HepG2 (cell line): ENCODE results near the gene SDCCAG8. TPM values are rescaled to one million over a fixed set of nuclear protein-coding genes. Genes with fewer than 3 reads are reported as not detected.
A peak's percentile ranks its signal among the peaks of the same experiment; 100 is the strongest.

Source experiments
- ARID5B ChIP-seq: IDR thresholded peaks from 2 replicates; pipeline ENCODE4 v1.4.0; 2020; ENCODE audit warnings: mild to moderate bottlenecking, missing genetic modification reagents
- ATM ChIP-seq: fragments of 450-650 bp; IDR thresholded peaks from 2 replicates; pipeline ENCODE4 v1.7.1; 2017; ENCODE audit warnings: mild to moderate bottlenecking, borderline replicate concordance
- CREBL2 ChIP-seq: sonication (generic); formaldehyde crosslinking; IDR thresholded peaks from 2 replicates; pipeline ENCODE4 v1.8.1; 2023; ENCODE audit warnings: missing genetic modification reagents, mild to moderate bottlenecking, borderline replicate concordance
- CSRNP1 ChIP-seq: sonication (generic); formaldehyde crosslinking; IDR thresholded peaks from 2 replicates; pipeline ENCODE4 v1.8.1; 2023; ENCODE audit warnings: mild to moderate bottlenecking, missing genetic modification reagents
- GFI1 ChIP-seq: sonication (generic); formaldehyde crosslinking; IDR thresholded peaks from 2 replicates; pipeline ENCODE4 v1.5.0; 2020; ENCODE audit warnings: missing genetic modification reagents, mild to moderate bottlenecking, borderline replicate concordance
- HIVEP1 ChIP-seq: sonication (generic); formaldehyde crosslinking; IDR thresholded peaks from 2 replicates; pipeline ENCODE4 v1.4.0; 2020; ENCODE audit warnings: mild to moderate bottlenecking, missing genetic modification reagents
- HNRNPH1 ChIP-seq: fragments of 200-400 bp; formaldehyde crosslinking; optimal IDR thresholded peaks from 2 replicates; pipeline ENCODE3; 2017; ENCODE audit warnings: mild to moderate bottlenecking, low read depth, low read length
- KMT2B ChIP-seq: IDR thresholded peaks from 2 replicates; pipeline ENCODE4 v1.6.1; 2016; ENCODE audit warnings: missing genetic modification reagents, missing compliant biosample characterization
- LCORL ChIP-seq, 2 experiments: fragments of 450-650 bp in 1 of 2; sonication (generic) in 1 of 2; formaldehyde crosslinking in 1 of 2; IDR thresholded peaks; 2 replicates each; pipeline versions ENCODE4 v1.5.0 to v1.6.1; 2017 to 2020; ENCODE audit warnings: antibody characterized with exemption in 1 of 2, missing genetic modification reagents in 1 of 2
- MYC ChIP-seq: sonication (generic); formaldehyde crosslinking; IDR thresholded peaks from 2 replicates; pipeline ENCODE4 v1.9.0; 2021; ENCODE audit warnings: missing genetic modification reagents, borderline replicate concordance
- NFKBIZ ChIP-seq: IDR thresholded peaks from 2 replicates; pipeline ENCODE4 v1.6.1; 2018; ENCODE audit warnings: missing genetic modification reagents, missing compliant biosample characterization
- PITX1 ChIP-seq: sonication (generic); formaldehyde crosslinking; IDR thresholded peaks from 2 replicates; pipeline ENCODE4 v1.5.1; 2020; ENCODE audit warnings: mild to moderate bottlenecking, missing genetic modification reagents
- RFX3 ChIP-seq: IDR thresholded peaks from 2 replicates; pipeline ENCODE4 v1.6.1; 2016; ENCODE audit warnings: missing biosample characterization, missing genetic modification reagents
- SMAD9 ChIP-seq: sonication (generic); formaldehyde crosslinking; IDR thresholded peaks from 2 replicates; pipeline ENCODE4 v1.5.1; 2020; ENCODE audit warnings: mild to moderate bottlenecking, missing genetic modification reagents
- SOX13 ChIP-seq, 3 experiments: fragments of 450-650 bp in 1 of 3; sonication (generic) in 1 of 3; formaldehyde crosslinking in 1 of 3; IDR thresholded peaks in 2 of 3; conservative IDR thresholded peaks in 1 of 3; 2 replicates each; pipeline versions ENCODE4 v1.5.0 to v1.6.1; 2016 to 2020; ENCODE audit warnings: antibody characterized with exemption in 1 of 3, mild to moderate bottlenecking in 1 of 3, missing compliant biosample characterization in 1 of 3, missing genetic modification reagents in 1 of 3, moderate library complexity in 1 of 3
- XRCC5 ChIP-seq: fragments of 200-400 bp; formaldehyde crosslinking; optimal IDR thresholded peaks from 2 replicates; pipeline ENCODE3; 2017; ENCODE audit warnings: mild to moderate bottlenecking, low read length
- ZFAT ChIP-seq: sonication (generic); formaldehyde crosslinking; conservative IDR thresholded peaks from 2 replicates; pipeline ENCODE4 v1.8.1; 2023; ENCODE audit warnings: missing genetic modification reagents, inconsistent platforms
- ZNF672 ChIP-seq: sonication (generic); formaldehyde crosslinking; IDR thresholded peaks from 2 replicates; pipeline ENCODE4 v1.8.1; 2022; ENCODE audit warnings: missing genetic modification reagents
- ZNF792 ChIP-seq: IDR thresholded peaks from 2 replicates; pipeline ENCODE4 v1.6.1; 2016
- ZNF841 ChIP-seq: sonication (generic); formaldehyde crosslinking; IDR thresholded peaks from 2 replicates; pipeline ENCODE4 v1.8.1; 2023; ENCODE audit warnings: missing genetic modification reagents, borderline replicate concordance
- polyA plus RNA-seq, 8 experiments: library from polyadenylated mRNA; depleted of rRNA in 3 of 8; stranded (reverse) in 7 of 8; unstranded in 1 of 8; fragments of >200 nt; fragmentation: Illumina TruSeq in 4 of 8; extraction: Trizol in 4 of 8; gene quantifications; 2 replicates each; pipeline versions ENCODE4 v1.2.1 to v1.2.3, GENCODE V29; 2011 to 2016; ENCODE audit warnings: low read depth in 4 of 8, missing spikeins in 1 of 8, mixed read lengths in 1 of 8; ENCODE audit not compliant: insufficient read depth in 1 of 8
- total RNA-seq, 5 experiments: library from RNA; depleted of rRNA; stranded (reverse); fragments of >200 nt; fragmentation: Illumina TruSeq; extraction: Trizol; gene quantifications; 2 replicates each; pipeline ENCODE4 v1.2.3, GENCODE V29; 2016; ENCODE audit warnings: low read depth in 1 of 5
- TF ChIP-seq, protein P1 (sequence below): sonication (generic); formaldehyde crosslinking; IDR thresholded peaks from 2 replicates; pipeline ENCODE4 v1.5.1; 2020; ENCODE audit warnings: missing genetic modification reagents, mild to moderate bottlenecking, borderline replicate concordance

Gene SDCCAG8
- total and polyA plus RNA-seq, 2 of the 13 experiments (the other 11 are each of a cell fraction or from before 2014, with no cell fraction given): 9.5 to 13.4 TPM

- TF ChIP-seq, protein P1, sequence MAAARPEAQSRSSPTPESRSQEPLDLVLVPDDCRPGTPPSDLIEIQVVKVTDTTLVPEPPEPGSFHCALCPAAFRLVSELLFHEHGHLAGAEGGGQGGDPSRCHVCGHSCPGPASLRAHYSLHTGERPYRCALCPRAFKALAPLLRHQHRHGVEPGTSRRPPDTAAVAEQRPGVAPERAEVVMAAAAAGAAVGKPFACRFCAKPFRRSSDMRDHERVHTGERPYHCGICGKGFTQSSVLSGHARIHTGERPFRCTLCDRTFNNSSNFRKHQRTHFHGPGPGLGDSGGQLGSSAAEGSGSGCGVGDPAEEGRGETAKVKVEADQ (CRISPR knock-in tag): no peak
- TF ChIP-seq XRCC5 (no peak), ZFAT (CRISPR knock-in tag) (no peak), HNRNPH1 (no peak), KMT2B (CRISPR knock-in tag) (peak; percentile 69; the same call in 1 of the 2 replicates), ARID5B (CRISPR knock-in tag) (no peak), PITX1 (peak; percentile 49; the same call in 1 of the 2 replicates), GFI1 (CRISPR knock-in tag) (no peak), CREBL2 (no peak; the same call in 1 of the 2 replicates), RFX3 (CRISPR knock-in tag) (no peak), SMAD9 (CRISPR knock-in tag) (no peak), ZNF792 (CRISPR knock-in tag) (no peak; the same call in 1 of the 2 replicates), SOX13 (IDR thresholded peaks at IDR 0.05) (no peak), SOX13 (CRISPR knock-in tag; conservative IDR thresholded peaks at IDR 0.05 in 1 of 2, IDR thresholded peaks at IDR 0.05 in 1 of 2) (peak in 1 of 2 experiments; percentile 76; a peak in 2 of 4 replicates), HIVEP1 (CRISPR knock-in tag) (no peak), LCORL (IDR thresholded peaks at IDR 0.05) (no peak), LCORL (CRISPR knock-in tag; IDR thresholded peaks at IDR 0.05) (no peak), CSRNP1 (CRISPR knock-in tag) (no peak), NFKBIZ (no peak), ATM (no peak), ZNF841 (CRISPR knock-in tag) (no peak), ZNF672 (no peak), MYC (CRISPR knock-in tag) (peak; percentile 38; the same call in 1 of the 2 replicates)
Observed at GRCh38 chr1:243254927-243255790, 682 bp upstream of the SDCCAG8 start, which contains the start of gene CEP170 (continued).
